GM23338 (cell line): ENCODE data around the gene HOXD1.

Experiments
- CREB1 ChIP-seq: fragments of 250-450 bp; sonication (Bioruptor Pico); IDR thresholded peaks from 2 replicates; pipeline ENCODE4 v1.5.0; 2020; ENCODE audit warnings: low read depth, mild to moderate bottlenecking, moderate library complexity
- EZH2 ChIP-seq: fragments of 200-600 bp; sonication (generic); IDR thresholded peaks from one replicate; pipeline ENCODE4 v1.8.0; 2017; ENCODE audit warnings: antibody characterized with exemption, mild to moderate bottlenecking, low read depth; ENCODE audit not compliant: unreplicated experiment
- EZH2phosphoT487 ChIP-seq: fragments of 200-600 bp; sonication (generic); IDR thresholded peaks from one replicate; pipeline ENCODE4 v1.8.1; 2018; ENCODE audit warnings: antibody characterized with exemption; ENCODE audit not compliant: unreplicated experiment
- JUNB ChIP-seq: IDR thresholded peaks from one replicate; pipeline ENCODE4 v1.6.1; 2016; ENCODE audit warnings: antibody characterized with exemption; ENCODE audit not compliant: unreplicated experiment
- POLR2AphosphoS5 ChIP-seq: IDR thresholded peaks from 2 replicates; pipeline ENCODE4 v1.6.1; 2016; ENCODE audit warnings: antibody characterized with exemption, low read depth
- ZNF114 ChIP-seq: fragments of 250-450 bp; sonication (Bioruptor Pico); IDR thresholded peaks from 2 replicates; pipeline ENCODE4 v1.5.0; 2020; ENCODE audit warnings: mild to moderate bottlenecking, moderate library complexity
- TF ChIP-seq, protein P1 (sequence below), 2 experiments: fragments of 200-600 bp in 1 of 2; sonication (generic) in 1 of 2; conservative IDR thresholded peaks; 2 replicates each; pipeline versions ENCODE4 v1.5.1 to v1.6.1; 2016 to 2017; ENCODE audit warnings: antibody characterized with exemption in 2 of 2, low read depth in 2 of 2, mild to moderate bottlenecking in 2 of 2, moderate library complexity in 1 of 2
- TF ChIP-seq, protein P2 (sequence below): IDR thresholded peaks from one replicate; pipeline ENCODE4 v1.6.1; 2018; ENCODE audit warnings: antibody characterized with exemption; ENCODE audit not compliant: unreplicated experiment
- TF ChIP-seq, protein P3 (sequence below): fragments of 250-450 bp; sonication (Bioruptor Pico); IDR thresholded peaks from 2 replicates; pipeline ENCODE4 v1.5.0; 2020; ENCODE audit warnings: mild to moderate bottlenecking, moderate library complexity
- TF ChIP-seq, protein P4 (sequence below): IDR thresholded peaks from 2 replicates; pipeline ENCODE4 v1.6.1; 2016; ENCODE audit warnings: antibody characterized with exemption

DNA sequence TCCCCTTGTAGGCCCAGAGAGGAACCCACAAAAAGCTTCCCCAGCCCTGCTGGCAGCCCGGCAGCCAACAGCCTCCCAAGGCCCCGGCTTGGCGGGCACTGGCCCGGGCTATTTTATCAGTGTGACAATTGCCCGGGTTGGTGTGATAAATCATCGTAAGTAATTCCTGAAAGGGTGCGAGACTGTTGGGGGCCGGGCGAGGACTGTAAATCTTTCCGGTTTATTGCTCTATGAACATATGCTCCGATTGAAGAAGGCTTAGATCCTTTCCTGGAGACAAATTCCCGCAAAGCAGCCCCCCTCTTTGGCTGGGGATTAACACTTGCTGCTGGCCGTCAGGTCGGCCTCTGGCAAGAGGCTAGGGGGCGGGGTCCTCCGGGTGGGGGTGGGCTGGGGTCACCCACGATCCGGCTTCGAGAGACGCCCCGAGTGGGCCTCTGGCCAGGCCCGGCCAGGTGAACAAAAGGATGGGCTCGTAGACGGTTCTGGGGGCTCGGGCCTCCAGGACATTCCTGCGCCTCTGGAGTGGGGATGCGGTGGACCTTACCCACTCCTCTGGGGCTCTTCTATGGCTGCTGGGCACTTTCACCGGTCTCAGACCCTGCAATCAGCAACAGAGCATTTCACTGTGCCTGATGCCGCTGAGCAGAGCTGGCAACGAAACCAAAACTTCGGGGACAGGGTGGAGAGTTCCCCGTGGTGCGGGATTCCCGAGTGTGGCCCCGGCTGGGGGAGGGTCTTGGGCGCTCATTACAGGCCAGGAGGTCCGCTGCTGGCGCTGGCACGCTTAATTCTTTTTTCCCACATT, 29.4 kb upstream of the HOXD1 start:
- TF ChIP-seq, protein P1, sequence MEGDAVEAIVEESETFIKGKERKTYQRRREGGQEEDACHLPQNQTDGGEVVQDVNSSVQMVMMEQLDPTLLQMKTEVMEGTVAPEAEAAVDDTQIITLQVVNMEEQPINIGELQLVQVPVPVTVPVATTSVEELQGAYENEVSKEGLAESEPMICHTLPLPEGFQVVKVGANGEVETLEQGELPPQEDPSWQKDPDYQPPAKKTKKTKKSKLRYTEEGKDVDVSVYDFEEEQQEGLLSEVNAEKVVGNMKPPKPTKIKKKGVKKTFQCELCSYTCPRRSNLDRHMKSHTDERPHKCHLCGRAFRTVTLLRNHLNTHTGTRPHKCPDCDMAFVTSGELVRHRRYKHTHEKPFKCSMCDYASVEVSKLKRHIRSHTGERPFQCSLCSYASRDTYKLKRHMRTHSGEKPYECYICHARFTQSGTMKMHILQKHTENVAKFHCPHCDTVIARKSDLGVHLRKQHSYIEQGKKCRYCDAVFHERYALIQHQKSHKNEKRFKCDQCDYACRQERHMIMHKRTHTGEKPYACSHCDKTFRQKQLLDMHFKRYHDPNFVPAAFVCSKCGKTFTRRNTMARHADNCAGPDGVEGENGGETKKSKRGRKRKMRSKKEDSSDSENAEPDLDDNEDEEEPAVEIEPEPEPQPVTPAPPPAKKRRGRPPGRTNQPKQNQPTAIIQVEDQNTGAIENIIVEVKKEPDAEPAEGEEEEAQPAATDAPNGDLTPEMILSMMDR (conservative IDR thresholded peaks at IDR 0.05; ENCODE audit: low read depth in 2 of 2) = no peak
- TF ChIP-seq, protein P2, sequence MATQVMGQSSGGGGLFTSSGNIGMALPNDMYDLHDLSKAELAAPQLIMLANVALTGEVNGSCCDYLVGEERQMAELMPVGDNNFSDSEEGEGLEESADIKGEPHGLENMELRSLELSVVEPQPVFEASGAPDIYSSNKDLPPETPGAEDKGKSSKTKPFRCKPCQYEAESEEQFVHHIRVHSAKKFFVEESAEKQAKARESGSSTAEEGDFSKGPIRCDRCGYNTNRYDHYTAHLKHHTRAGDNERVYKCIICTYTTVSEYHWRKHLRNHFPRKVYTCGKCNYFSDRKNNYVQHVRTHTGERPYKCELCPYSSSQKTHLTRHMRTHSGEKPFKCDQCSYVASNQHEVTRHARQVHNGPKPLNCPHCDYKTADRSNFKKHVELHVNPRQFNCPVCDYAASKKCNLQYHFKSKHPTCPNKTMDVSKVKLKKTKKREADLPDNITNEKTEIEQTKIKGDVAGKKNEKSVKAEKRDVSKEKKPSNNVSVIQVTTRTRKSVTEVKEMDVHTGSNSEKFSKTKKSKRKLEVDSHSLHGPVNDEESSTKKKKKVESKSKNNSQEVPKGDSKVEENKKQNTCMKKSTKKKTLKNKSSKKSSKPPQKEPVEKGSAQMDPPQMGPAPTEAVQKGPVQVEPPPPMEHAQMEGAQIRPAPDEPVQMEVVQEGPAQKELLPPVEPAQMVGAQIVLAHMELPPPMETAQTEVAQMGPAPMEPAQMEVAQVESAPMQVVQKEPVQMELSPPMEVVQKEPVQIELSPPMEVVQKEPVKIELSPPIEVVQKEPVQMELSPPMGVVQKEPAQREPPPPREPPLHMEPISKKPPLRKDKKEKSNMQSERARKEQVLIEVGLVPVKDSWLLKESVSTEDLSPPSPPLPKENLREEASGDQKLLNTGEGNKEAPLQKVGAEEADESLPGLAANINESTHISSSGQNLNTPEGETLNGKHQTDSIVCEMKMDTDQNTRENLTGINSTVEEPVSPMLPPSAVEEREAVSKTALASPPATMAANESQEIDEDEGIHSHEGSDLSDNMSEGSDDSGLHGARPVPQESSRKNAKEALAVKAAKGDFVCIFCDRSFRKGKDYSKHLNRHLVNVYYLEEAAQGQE = no peak
- TF ChIP-seq CREB1 (no peak), EZH2 (peak; percentile 95), ZNF114 (CRISPR knock-in tag) (no peak), POLR2AphosphoS5 (no peak), EZH2phosphoT487 (peak; percentile 32), JUNB (no peak)
- TF ChIP-seq, protein P3, sequence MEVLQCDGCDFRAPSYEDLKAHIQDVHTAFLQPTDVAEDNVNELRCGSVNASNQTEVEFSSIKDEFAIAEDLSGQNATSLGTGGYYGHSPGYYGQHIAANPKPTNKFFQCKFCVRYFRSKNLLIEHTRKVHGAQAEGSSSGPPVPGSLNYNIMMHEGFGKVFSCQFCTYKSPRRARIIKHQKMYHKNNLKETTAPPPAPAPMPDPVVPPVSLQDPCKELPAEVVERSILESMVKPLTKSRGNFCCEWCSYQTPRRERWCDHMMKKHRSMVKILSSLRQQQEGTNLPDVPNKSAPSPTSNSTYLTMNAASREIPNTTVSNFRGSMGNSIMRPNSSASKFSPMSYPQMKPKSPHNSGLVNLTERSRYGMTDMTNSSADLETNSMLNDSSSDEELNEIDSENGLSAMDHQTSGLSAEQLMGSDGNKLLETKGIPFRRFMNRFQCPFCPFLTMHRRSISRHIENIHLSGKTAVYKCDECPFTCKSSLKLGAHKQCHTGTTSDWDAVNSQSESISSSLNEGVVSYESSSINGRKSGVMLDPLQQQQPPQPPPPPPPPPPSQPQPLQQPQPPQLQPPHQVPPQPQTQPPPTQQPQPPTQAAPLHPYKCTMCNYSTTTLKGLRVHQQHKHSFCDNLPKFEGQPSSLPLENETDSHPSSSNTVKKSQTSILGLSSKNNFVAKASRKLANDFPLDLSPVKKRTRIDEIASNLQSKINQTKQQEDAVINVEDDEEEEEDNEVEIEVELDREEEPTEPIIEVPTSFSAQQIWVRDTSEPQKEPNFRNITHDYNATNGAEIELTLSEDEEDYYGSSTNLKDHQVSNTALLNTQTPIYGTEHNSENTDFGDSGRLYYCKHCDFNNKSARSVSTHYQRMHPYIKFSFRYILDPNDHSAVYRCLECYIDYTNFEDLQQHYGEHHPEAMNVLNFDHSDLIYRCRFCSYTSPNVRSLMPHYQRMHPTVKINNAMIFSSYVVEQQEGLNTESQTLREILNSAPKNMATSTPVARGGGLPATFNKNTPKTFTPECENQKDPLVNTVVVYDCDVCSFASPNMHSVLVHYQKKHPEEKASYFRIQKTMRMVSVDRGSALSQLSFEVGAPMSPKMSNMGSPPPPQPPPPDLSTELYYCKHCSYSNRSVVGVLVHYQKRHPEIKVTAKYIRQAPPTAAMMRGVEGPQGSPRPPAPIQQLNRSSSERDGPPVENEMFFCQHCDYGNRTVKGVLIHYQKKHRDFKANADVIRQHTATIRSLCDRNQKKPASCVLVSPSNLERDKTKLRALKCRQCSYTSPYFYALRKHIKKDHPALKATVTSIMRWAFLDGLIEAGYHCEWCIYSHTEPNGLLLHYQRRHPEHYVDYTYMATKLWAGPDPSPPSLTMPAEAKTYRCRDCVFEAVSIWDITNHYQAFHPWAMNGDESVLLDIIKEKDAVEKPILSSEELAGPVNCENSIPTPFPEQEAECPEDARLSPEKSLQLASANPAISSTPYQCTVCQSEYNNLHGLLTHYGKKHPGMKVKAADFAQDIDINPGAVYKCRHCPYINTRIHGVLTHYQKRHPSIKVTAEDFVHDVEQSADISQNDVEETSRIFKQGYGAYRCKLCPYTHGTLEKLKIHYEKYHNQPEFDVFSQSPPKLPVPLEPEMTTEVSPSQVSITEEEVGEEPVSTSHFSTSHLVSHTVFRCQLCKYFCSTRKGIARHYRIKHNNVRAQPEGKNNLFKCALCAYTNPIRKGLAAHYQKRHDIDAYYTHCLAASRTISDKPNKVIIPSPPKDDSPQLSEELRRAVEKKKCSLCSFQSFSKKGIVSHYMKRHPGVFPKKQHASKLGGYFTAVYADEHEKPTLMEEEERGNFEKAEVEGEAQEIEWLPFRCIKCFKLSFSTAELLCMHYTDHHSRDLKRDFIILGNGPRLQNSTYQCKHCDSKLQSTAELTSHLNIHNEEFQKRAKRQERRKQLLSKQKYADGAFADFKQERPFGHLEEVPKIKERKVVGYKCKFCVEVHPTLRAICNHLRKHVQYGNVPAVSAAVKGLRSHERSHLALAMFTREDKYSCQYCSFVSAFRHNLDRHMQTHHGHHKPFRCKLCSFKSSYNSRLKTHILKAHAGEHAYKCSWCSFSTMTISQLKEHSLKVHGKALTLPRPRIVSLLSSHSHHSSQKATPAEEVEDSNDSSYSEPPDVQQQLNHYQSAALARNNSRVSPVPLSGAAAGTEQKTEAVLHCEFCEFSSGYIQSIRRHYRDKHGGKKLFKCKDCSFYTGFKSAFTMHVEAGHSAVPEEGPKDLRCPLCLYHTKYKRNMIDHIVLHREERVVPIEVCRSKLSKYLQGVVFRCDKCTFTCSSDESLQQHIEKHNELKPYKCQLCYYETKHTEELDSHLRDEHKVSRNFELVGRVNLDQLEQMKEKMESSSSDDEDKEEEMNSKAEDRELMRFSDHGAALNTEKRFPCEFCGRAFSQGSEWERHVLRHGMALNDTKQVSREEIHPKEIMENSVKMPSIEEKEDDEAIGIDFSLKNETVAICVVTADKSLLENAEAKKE (CRISPR knock-in tag) = no peak
- TF ChIP-seq, protein P4, sequence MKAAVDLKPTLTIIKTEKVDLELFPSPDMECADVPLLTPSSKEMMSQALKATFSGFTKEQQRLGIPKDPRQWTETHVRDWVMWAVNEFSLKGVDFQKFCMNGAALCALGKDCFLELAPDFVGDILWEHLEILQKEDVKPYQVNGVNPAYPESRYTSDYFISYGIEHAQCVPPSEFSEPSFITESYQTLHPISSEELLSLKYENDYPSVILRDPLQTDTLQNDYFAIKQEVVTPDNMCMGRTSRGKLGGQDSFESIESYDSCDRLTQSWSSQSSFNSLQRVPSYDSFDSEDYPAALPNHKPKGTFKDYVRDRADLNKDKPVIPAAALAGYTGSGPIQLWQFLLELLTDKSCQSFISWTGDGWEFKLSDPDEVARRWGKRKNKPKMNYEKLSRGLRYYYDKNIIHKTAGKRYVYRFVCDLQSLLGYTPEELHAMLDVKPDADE = no peak
